ENCODE data around the gene AFAP1. TPM values are rescaled to one million over a fixed set of nuclear protein-coding genes. Genes with fewer than 3 reads are reported as not detected.

Gene AFAP1
- total and polyA plus RNA-seq, 2 donors (not counting 3 experiments of a cell fraction or from before 2014, with no cell fraction given): 32.3 to 103 TPM

DNA sequence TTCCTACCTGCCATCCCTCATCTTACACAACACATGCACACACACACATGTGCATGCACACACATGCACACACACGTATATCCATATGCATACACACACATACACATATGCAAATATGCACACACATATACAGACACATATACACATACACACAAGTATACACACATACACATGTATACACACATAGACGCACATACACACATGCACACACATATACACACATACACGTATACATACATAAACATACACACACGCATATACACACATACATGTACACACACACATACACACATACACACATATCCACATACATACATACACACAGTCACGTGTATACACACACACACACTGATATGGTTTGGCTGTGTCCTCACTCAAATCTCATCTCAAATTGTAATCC is 37.0 kb upstream of the AFAP1 start:
- H3K27ac ChIP-seq (ENCODE audit: insufficient read depth, low read depth, low read length): no peak overlapping the region
- dilution Hi-C loops (cut with MboI; ENCODE audit: extremely low pct_ligation_motif_present, low sequenced_read_pairs): no loop called here
- no TSS peak for BruUV-seq (replicated peaks)
- no peaks in the 10 kb centered on the region for H3K9me1 ChIP-seq (replicated peaks; ENCODE audit: control insufficient read depth, extremely low read depth, insufficient read depth, low read length)
- no peak for FAIRE-seq
- ChIA-PET CTCF (no interaction called here), POLR2A (no interaction called here)
- H3K9ac ChIP-seq (replicated peaks; ENCODE audit: extremely low read depth, insufficient read depth, low read length): no peak overlapping the region
- H3K27me3 ChIP-seq (ENCODE audit: control insufficient read depth in 2 of 2, insufficient read depth in 2 of 2, low read length in 2 of 2): no peaks in the 10 kb centered on the region
- H3K4me3 ChIP-seq (replicated peaks in 1 of 3; ENCODE audit: insufficient read depth in 1 of 3, low read depth in 1 of 3, low read length in 3 of 3): no peak overlapping the region
- intact Hi-C loops (cut with micrococcal nuclease): no loop called here
- H4K20me1 ChIP-seq (replicated peaks; ENCODE audit: control insufficient read depth, extremely low read depth, insufficient read depth, low read length): no peaks in the 10 kb centered on the region
- no peaks in the 10 kb centered on the region for H3K9me3 ChIP-seq (replicated peaks; ENCODE audit: control insufficient read depth, insufficient read depth, low read length)
- H2AFZ ChIP-seq (ENCODE audit: low read depth, low read length): no peak overlapping the region
- no peaks in the 10 kb centered on the region for H3K36me3 ChIP-seq (ENCODE audit: control insufficient read depth in 2 of 2, extremely low read depth in 1 of 2, insufficient read depth in 2 of 2, low read length in 2 of 2)
- no peak overlapping the region for H3K4me2 ChIP-seq (ENCODE audit: insufficient read depth, low read length)
- peaks cover 5% of the 10 kb centered on the region for H3K79me2 ChIP-seq (ENCODE audit: control insufficient read depth, insufficient read depth, low read length)
- H3K4me1 ChIP-seq (ENCODE audit: control insufficient read depth, extremely low read depth, insufficient read depth, low read length): peaks cover 3% of the 10 kb centered on the region
- TF ChIP-seq POLR2AphosphoS5 (IDR thresholded peaks at IDR 0.05; ENCODE audit: insufficient read depth, low read depth, low read length) (no peak), GATA2 (IDR thresholded peaks at IDR 0.05; ENCODE audit: insufficient read depth, insufficient read length, low read depth, low read length) (no peak), JUN (IDR thresholded peaks at IDR 0.05; ENCODE audit: borderline replicate concordance, insufficient read depth, insufficient read length, low read depth) (no peak), FOS (IDR thresholded peaks at IDR 0.05; ENCODE audit: borderline replicate concordance, insufficient read depth, low read length) (no peak), MYC (IDR thresholded peaks at IDR 0.05; ENCODE audit: low read depth, low read length) (no peak), POLR2A (IDR thresholded peaks at IDR 0.05; ENCODE audit: low read depth, low read length) (no peak), EZH2 (IDR thresholded peaks at IDR 0.05; ENCODE audit: borderline replicate concordance, low read depth, low read length, severe bottlenecking) (no peak)
- TF ChIP-seq, protein P1, sequence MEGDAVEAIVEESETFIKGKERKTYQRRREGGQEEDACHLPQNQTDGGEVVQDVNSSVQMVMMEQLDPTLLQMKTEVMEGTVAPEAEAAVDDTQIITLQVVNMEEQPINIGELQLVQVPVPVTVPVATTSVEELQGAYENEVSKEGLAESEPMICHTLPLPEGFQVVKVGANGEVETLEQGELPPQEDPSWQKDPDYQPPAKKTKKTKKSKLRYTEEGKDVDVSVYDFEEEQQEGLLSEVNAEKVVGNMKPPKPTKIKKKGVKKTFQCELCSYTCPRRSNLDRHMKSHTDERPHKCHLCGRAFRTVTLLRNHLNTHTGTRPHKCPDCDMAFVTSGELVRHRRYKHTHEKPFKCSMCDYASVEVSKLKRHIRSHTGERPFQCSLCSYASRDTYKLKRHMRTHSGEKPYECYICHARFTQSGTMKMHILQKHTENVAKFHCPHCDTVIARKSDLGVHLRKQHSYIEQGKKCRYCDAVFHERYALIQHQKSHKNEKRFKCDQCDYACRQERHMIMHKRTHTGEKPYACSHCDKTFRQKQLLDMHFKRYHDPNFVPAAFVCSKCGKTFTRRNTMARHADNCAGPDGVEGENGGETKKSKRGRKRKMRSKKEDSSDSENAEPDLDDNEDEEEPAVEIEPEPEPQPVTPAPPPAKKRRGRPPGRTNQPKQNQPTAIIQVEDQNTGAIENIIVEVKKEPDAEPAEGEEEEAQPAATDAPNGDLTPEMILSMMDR (IDR thresholded peaks at IDR 0.05; ENCODE audit: extremely low read depth in 1 of 2, insufficient read depth in 1 of 2, low read depth in 1 of 2, low read length in 2 of 2): no peak
- TF ChIP-seq, protein P2, sequence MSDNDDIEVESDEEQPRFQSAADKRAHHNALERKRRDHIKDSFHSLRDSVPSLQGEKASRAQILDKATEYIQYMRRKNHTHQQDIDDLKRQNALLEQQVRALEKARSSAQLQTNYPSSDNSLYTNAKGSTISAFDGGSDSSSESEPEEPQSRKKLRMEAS (IDR thresholded peaks at IDR 0.05; ENCODE audit: insufficient read depth, insufficient read length): no peak
- no peak for DNase-seq (ENCODE audit: low read depth, low spot score)
